Thymus (tissue), 11 donors: Measurements from ENCODE around the gene MRPL36. TPM values are rescaled to one million over a fixed set of nuclear protein-coding genes. Genes with fewer than 3 reads are reported as not detected.

Experiments used
- DNase-seq, 9 donors: peaks; one replicate each; pipeline ENCODE4 v3.0.0-alpha.2; 2013; ENCODE audit warnings: low spot score in 9 of 9, low read depth in 6 of 9, missing footprints in 1 of 9
- H3K27ac ChIP-seq, 2 donors: one replicate each; pipeline ENCODE4 v1.5.1; 2013; ENCODE audit warnings: control low read depth in 1 of 2, low read depth in 1 of 2, low read length in 1 of 2, mild to moderate bottlenecking in 1 of 2, moderate library complexity in 1 of 2
- H3K27me3 ChIP-seq, 2 donors: one replicate each; pipeline ENCODE4 v1.5.1; 2013; ENCODE audit warnings: low read length in 1 of 2; ENCODE audit not compliant: control insufficient read depth in 2 of 2, insufficient read depth in 1 of 2
- H3K36me3 ChIP-seq, 2 donors: one replicate each; pipeline ENCODE4 v1.5.1; 2013; ENCODE audit warnings: low read length in 1 of 2, mild to moderate bottlenecking in 1 of 2, moderate library complexity in 1 of 2; ENCODE audit not compliant: control insufficient read depth in 2 of 2, insufficient read depth in 2 of 2
- H3K4me1 ChIP-seq, 2 donors: one replicate each; pipeline ENCODE4 v1.5.1; 2013; ENCODE audit warnings: low read length in 2 of 2; ENCODE audit not compliant: control insufficient read depth in 2 of 2, insufficient read depth in 2 of 2
- H3K4me3 ChIP-seq, 2 donors: one replicate each; pipeline ENCODE4 v1.5.1; 2013; ENCODE audit warnings: low read length in 2 of 2, control low read depth in 1 of 2, mild to moderate bottlenecking in 1 of 2
- H3K9me3 ChIP-seq, 2 donors: one replicate each; pipeline ENCODE4 v1.5.1; 2013; ENCODE audit warnings: low read length in 1 of 2, mild to moderate bottlenecking in 1 of 2; ENCODE audit not compliant: control insufficient read depth in 2 of 2, insufficient read depth in 1 of 2
- WGBS: extraction: QIAGEN DNeasy Blood & Tissue Kit; methylation state at CpG from one replicate; pipeline ENCODE4 v1.1.7; 2013; 5-methylcytosine and 5-hydroxymethylcytosine counted together
- polyA plus RNA-seq: library from polyadenylated mRNA; stranded (reverse); fragments of 200-250 nt; gene quantifications from one replicate; pipeline ENCODE4 v1.2.3, GENCODE V29; 2013
- total RNA-seq: library from RNA; stranded (reverse); fragments of 120-200 nt; gene quantifications from one replicate; pipeline ENCODE4 v1.2.4, GENCODE V29; 2013
- donor health status: healthy.

The MRPL36 gene
- total and polyA plus RNA-seq, 2 donors = 73.0 to 74.1 TPM

- Histone ChIP-seq H3K4me3 (no peak overlapping the region), H3K27me3 (peaks cover 0 to 27% of the 10 kb centered on the region in 2 donors), H3K27ac (no peak overlapping the region), H3K9me3 (no peaks in the 10 kb centered on the region), H3K36me3 (no peaks in the 10 kb centered on the region), H3K4me1 (peaks cover 0 to 19% of the 10 kb centered on the region in 2 donors)
- no peak for DNase-seq
- WGBS = 87% methylated on average over 9 of the region's 9 CpGs
Observed at GRCh38 chr5:1781726-1782384, 17.8 kb downstream of the MRPL36 start.

- H3K9me3 ChIP-seq = no peaks in the 10 kb centered on the region
- no peak for DNase-seq
- H3K27me3 ChIP-seq = peaks cover 0 to 27% of the 10 kb centered on the region in 2 donors
- H3K36me3 ChIP-seq = no peaks in the 10 kb centered on the region
- WGBS = 95% methylated on average over 6 of the region's 6 CpGs
- H3K27ac ChIP-seq = no peak overlapping the region
- H3K4me1 ChIP-seq = peaks cover 0 to 19% of the 10 kb centered on the region in 2 donors
- no peak overlapping the region for H3K4me3 ChIP-seq
Observed at GRCh38 chr5:1781107-1781506, 18.5 kb downstream of the MRPL36 start.

- Histone ChIP-seq H3K4me1 (peaks cover 0 to 14% of the 10 kb centered on the region in 2 donors), H3K4me3 (no peak overlapping the region), H3K36me3 (no peaks in the 10 kb centered on the region), H3K27me3 (peaks cover 0 to 27% of the 10 kb centered on the region in 2 donors), H3K9me3 (no peaks in the 10 kb centered on the region), H3K27ac (no peak overlapping the region)
- no peak for DNase-seq
- WGBS = 96% methylated on average over 6 of the region's 6 CpGs
Observed at GRCh38 chr5:1780614-1780930, 19.1 kb downstream of the MRPL36 start.

GRCh38 chr5:1779782-1780613 is 19.6 kb downstream of the MRPL36 start:
- WGBS = 88% methylated on average over 20 of the region's 20 CpGs
- Histone ChIP-seq H3K4me3 (no peak overlapping the region), H3K27me3 (peaks cover 0 to 27% of the 10 kb centered on the region in 2 donors), H3K36me3 (no peaks in the 10 kb centered on the region), H3K27ac (no peak overlapping the region), H3K4me1 (peaks cover 0 to 9% of the 10 kb centered on the region in 2 donors), H3K9me3 (no peaks in the 10 kb centered on the region)
- no peak for DNase-seq

GRCh38 chr5:1779021-1779680 is 20.5 kb downstream of the MRPL36 start:
- H3K9me3 ChIP-seq = no peaks in the 10 kb centered on the region
- peaks cover 0 to 3% of the 10 kb centered on the region in 2 donors for H3K4me1 ChIP-seq
- no peaks in the 10 kb centered on the region for H3K36me3 ChIP-seq
- 92% methylated on average over 32 of the region's 32 CpGs for WGBS
- H3K27ac ChIP-seq = no peak overlapping the region
- peaks cover 0 to 27% of the 10 kb centered on the region in 2 donors for H3K27me3 ChIP-seq
- H3K4me3 ChIP-seq = no peak overlapping the region
- DNase-seq = no peak

GRCh38 chr5:1778138-1779020 is 21.3 kb downstream of the MRPL36 start:
- H3K36me3 ChIP-seq = no peaks in the 10 kb centered on the region
- peaks cover 0 to 27% of the 10 kb centered on the region in 2 donors for H3K27me3 ChIP-seq
- no peak overlapping the region for H3K4me3 ChIP-seq
- H3K4me1 ChIP-seq = peaks cover 0 to 3% of the 10 kb centered on the region in 2 donors
- DNase-seq = no peak
- H3K27ac ChIP-seq = no peak overlapping the region
- H3K9me3 ChIP-seq = no peaks in the 10 kb centered on the region
- 67% methylated on average over 19 of the region's 19 CpGs for WGBS

GRCh38 chr5:1777281-1778137 is 22.1 kb downstream of the MRPL36 start:
- 92% methylated on average over 31 of the region's 31 CpGs for WGBS
- Histone ChIP-seq H3K4me3 (no peak overlapping the region), H3K36me3 (no peaks in the 10 kb centered on the region), H3K4me1 (no peaks in the 10 kb centered on the region), H3K27me3 (peaks cover 0 to 22% of the 10 kb centered on the region in 2 donors), H3K9me3 (no peaks in the 10 kb centered on the region), H3K27ac (no peak overlapping the region)
- no peak for DNase-seq

- Histone ChIP-seq H3K9me3 (no peaks in the 10 kb centered on the region), H3K27me3 (peaks cover 0 to 22% of the 10 kb centered on the region in 2 donors), H3K27ac (no peak overlapping the region), H3K4me3 (no peak overlapping the region), H3K4me1 (no peaks in the 10 kb centered on the region), H3K36me3 (no peaks in the 10 kb centered on the region)
- WGBS = 93% methylated on average over 6 of the region's 6 CpGs
- DNase-seq = no peak
Observed at GRCh38 chr5:1776831-1777230, 22.8 kb downstream of the MRPL36 start.
